ENCODE results near the gene LPP. TPM values are rescaled to one million over a fixed set of nuclear protein-coding genes. Genes with fewer than 3 reads are reported as not detected.

Gene LPP
- total and polyA plus RNA-seq, 9 of the 15 experiments (the other 6 are each of a cell fraction or from before 2014, with no cell fraction given): 0.07 to 0.18 TPM; not detected in 7

- ATAC-seq (no peak), DNase-seq (ENCODE audit: extremely low read depth in 1 of 4, low spot score in 3 of 4) (no peak), FAIRE-seq (no peak)
- Histone ChIP-seq H3K9me3 (replicated peaks; ENCODE audit: control insufficient read depth, insufficient read depth, low read depth, low read length) (no peaks in the 10 kb centered on the region; the same call in 1 of the 2 replicates), H3K9ac (ENCODE audit: insufficient read depth in 1 of 2, low read depth in 2 of 2, low read length in 2 of 2) (no peak overlapping the region), H3K27ac (ENCODE audit: extremely low read depth, low read depth, low read length) (no peak overlapping the region), H3K27me3 (ENCODE audit: control insufficient read depth in 2 of 2, insufficient read depth in 2 of 2, low read length in 2 of 2) (no peaks in the 10 kb centered on the region), H3K4me2 (ENCODE audit: insufficient read depth, low read length) (no peak overlapping the region), H3K4me3 (no peak overlapping the region), H2AFZ (ENCODE audit: low read depth, low read length) (no peak overlapping the region), H3K36me3 (ENCODE audit: control insufficient read depth, insufficient read depth, low read length) (no peaks in the 10 kb centered on the region), H4K20me1 (replicated peaks; ENCODE audit: control insufficient read depth, insufficient read depth, low read length) (no peaks in the 10 kb centered on the region), H3K4me1 (replicated peaks in 1 of 2; ENCODE audit: control insufficient read depth in 2 of 2, insufficient read depth in 2 of 2, low read length in 2 of 2) (no peaks in the 10 kb centered on the region), H3K79me2 (ENCODE audit: control insufficient read depth, insufficient read depth, low read length) (no peaks in the 10 kb centered on the region), H3K9me1 (ENCODE audit: control insufficient read depth, insufficient read depth, low read length) (no peaks in the 10 kb centered on the region)
- BruUV-seq (replicated peaks): no TSS peak
- in situ Hi-C loops (cut with MboI) (no loop called here), intact Hi-C loops (cut with micrococcal nuclease) (no loop called here)
- ChIA-PET POLR2A (no interaction called here), CTCF (ENCODE audit: low intra/inter-chr PET ratio) (no interaction called here)
- WGBS (ENCODE audit: insufficient coverage, low coverage, missing lambda C conversion rate): 3% methylated on average over 3 of the region's 3 CpGs
- TF ChIP-seq KHSRP (IDR thresholded peaks at IDR 0.05): no peak
- no peak for TF ChIP-seq ELF2 (CRISPR knock-in tag; IDR thresholded peaks at IDR 0.05)
- TF ChIP-seq YY1 (IDR thresholded peaks at IDR 0.05; ENCODE audit: borderline replicate concordance in 1 of 3, control insufficient read depth in 1 of 3, extremely low read depth in 1 of 3, insufficient read depth in 3 of 3, insufficient read length in 1 of 3, insufficient replicate concordance in 2 of 3, low read depth in 1 of 3, low read length in 2 of 3): no peak
Observed at GRCh38 chr3:188417766-188418165, 263.8 kb downstream of the LPP start.

- Histone ChIP-seq H3K9me1 (ENCODE audit: control insufficient read depth, insufficient read depth, low read length) (no peaks in the 10 kb centered on the region), H3K4me2 (ENCODE audit: insufficient read depth, low read length) (no peak overlapping the region), H3K27ac (ENCODE audit: extremely low read depth, low read depth, low read length) (no peak overlapping the region), H3K9me3 (replicated peaks; ENCODE audit: control insufficient read depth, insufficient read depth, low read depth, low read length) (no peaks in the 10 kb centered on the region), H3K9ac (ENCODE audit: insufficient read depth in 1 of 2, low read depth in 2 of 2, low read length in 2 of 2) (no peak overlapping the region), H3K4me3 (no peak overlapping the region), H3K36me3 (ENCODE audit: control insufficient read depth, insufficient read depth, low read length) (no peaks in the 10 kb centered on the region), H3K27me3 (ENCODE audit: control insufficient read depth in 2 of 2, insufficient read depth in 2 of 2, low read length in 2 of 2) (no peaks in the 10 kb centered on the region), H2AFZ (ENCODE audit: low read depth, low read length) (no peak overlapping the region), H3K79me2 (ENCODE audit: control insufficient read depth, insufficient read depth, low read length) (no peaks in the 10 kb centered on the region), H3K4me1 (replicated peaks in 1 of 2; ENCODE audit: control insufficient read depth in 2 of 2, insufficient read depth in 2 of 2, low read length in 2 of 2) (no peaks in the 10 kb centered on the region), H4K20me1 (replicated peaks; ENCODE audit: control insufficient read depth, insufficient read depth, low read length) (no peaks in the 10 kb centered on the region)
- ChIA-PET POLR2A (no interaction called here), CTCF (ENCODE audit: low intra/inter-chr PET ratio) (no interaction called here)
- no peak for DNase-seq (ENCODE audit: extremely low read depth in 1 of 4, low spot score in 3 of 4)
- no TSS peak for BruUV-seq (replicated peaks)
- no peak for ATAC-seq
- no peak for FAIRE-seq
- 3% methylated on average over 2 of the region's 2 CpGs for WGBS (ENCODE audit: insufficient coverage, low coverage, missing lambda C conversion rate)
- TF ChIP-seq FOXP1 (CRISPR knock-in tag; IDR thresholded peaks at IDR 0.05) (no peak), HDAC2 (IDR thresholded peaks at IDR 0.05) (no peak), PHB (CRISPR knock-in tag; IDR thresholded peaks at IDR 0.05) (no peak), TAF9B (IDR thresholded peaks at IDR 0.05; ENCODE audit: partially characterized antibody) (no peak), CEBPZ (IDR thresholded peaks at IDR 0.05; ENCODE audit: borderline replicate concordance, low read depth, low read length) (no peak), HMG20A (CRISPR knock-in tag; conservative IDR thresholded peaks at IDR 0.05) (no peak)
- intact Hi-C loops (cut with micrococcal nuclease): no loop called here
- in situ Hi-C loops (cut with MboI): no loop called here
Observed at GRCh38 chr3:188421151-188421821, 267.3 kb downstream of the LPP start.

Measured in K562 (cell line).